Cardiac muscle cell (in vitro differentiated cells and primary cell): ENCODE results near the gene ETV5. TPM values are rescaled to one million over a fixed set of nuclear protein-coding genes. Genes with fewer than 3 reads are reported as not detected.

Experiments used
- DNase-seq, 2 donors: peaks; one replicate each; pipeline versions ENCODE4 v3.0.0 to v3.0.0-alpha.2; 2010 to 2017; ENCODE audit warnings: low read depth in 1 of 2, low spot score in 1 of 2
- H3K27ac ChIP-seq: fragments of 200-600 bp; sonication (generic); 2 replicates; pipeline ENCODE4 v1.5.1; 2016
- H3K27me3 ChIP-seq: fragments of 200-600 bp; sonication (generic); 2 replicates; pipeline ENCODE4 v1.6.0; 2016; ENCODE audit warnings: control low read depth
- H3K36me3 ChIP-seq: fragments of 200-600 bp; sonication (generic); 2 replicates; pipeline ENCODE4 v1.5.1; 2016; ENCODE audit warnings: control low read depth
- H3K4me1 ChIP-seq: fragments of 200-600 bp; sonication (generic); 2 replicates; pipeline ENCODE4 v1.8.1; 2017; ENCODE audit warnings: low read depth, mild to moderate bottlenecking, mixed run types
- H3K4me3 ChIP-seq: fragments of 200-600 bp; sonication (generic); 2 replicates; pipeline ENCODE4 v1.5.1; 2016; ENCODE audit warnings: mild to moderate bottlenecking
- H3K9me3 ChIP-seq: fragments of 200-600 bp; sonication (generic); 2 replicates; pipeline ENCODE4 v1.5.1; 2017; ENCODE audit warnings: low read depth, mild to moderate bottlenecking, control low read depth
- CTCF ChIP-seq: IDR thresholded peaks from 2 replicates; pipeline ENCODE4 v1.5.1; 2012; ENCODE audit warnings: low read depth, mild to moderate bottlenecking, low read length
- polyA plus RNA-seq: library from polyadenylated mRNA; unstranded; fragments of >200 nt; fragmentation: Nextera tagmentation; extraction: Ambion mirVana; gene quantifications from 2 replicates; pipeline ENCODE4 v1.2.1, GENCODE V29; 2016
- total RNA-seq: library from RNA; depleted of rRNA; stranded (reverse); fragments of >200 nt; gene quantifications from 2 replicates; pipeline ENCODE4 v1.2.3, GENCODE V29; 2016

Gene ETV5
- total and polyA plus RNA-seq, 2 experiments from 2014 or later = 16.3 to 29.3 TPM

- Histone ChIP-seq H3K27ac (no peak overlapping the region), H3K4me1 (peaks cover 18% of the 10 kb centered on the region), H3K36me3 (no peaks in the 10 kb centered on the region), H3K27me3 (no peaks in the 10 kb centered on the region), H3K9me3 (no peaks in the 10 kb centered on the region), H3K4me3 (no peak overlapping the region)
- TF ChIP-seq CTCF = no peak
- DNase-seq = no peak
Observed at GRCh38 chr3:186141790-186142189, 32.9 kb upstream of the ETV5 start.

- no peaks in the 10 kb centered on the region for H3K36me3 ChIP-seq
- no peak overlapping the region for H3K4me3 ChIP-seq
- no peaks in the 10 kb centered on the region for H3K9me3 ChIP-seq
- no peaks in the 10 kb centered on the region for H3K27me3 ChIP-seq
- H3K27ac ChIP-seq = no peak overlapping the region
- H3K4me1 ChIP-seq = peaks cover 18% of the 10 kb centered on the region
- DNase-seq = no peak
- TF ChIP-seq CTCF = no peak
Observed at GRCh38 chr3:186138272-186138981, 29.5 kb upstream of the ETV5 start.

GRCh38 chr3:186137051-186137685 lies 28.3 kb upstream of the ETV5 start:
- Histone ChIP-seq H3K9me3 (no peaks in the 10 kb centered on the region), H3K4me1 (peaks cover 6% of the 10 kb centered on the region), H3K27me3 (no peaks in the 10 kb centered on the region), H3K27ac (no peak overlapping the region), H3K4me3 (no peak overlapping the region), H3K36me3 (no peaks in the 10 kb centered on the region)
- TF ChIP-seq CTCF = no peak
- DNase-seq = no peak

GRCh38 chr3:186133980-186134379 lies 25.1 kb upstream of the ETV5 start:
- no peaks in the 10 kb centered on the region for H3K4me1 ChIP-seq
- no peaks in the 10 kb centered on the region for H3K36me3 ChIP-seq
- no peaks in the 10 kb centered on the region for H3K27me3 ChIP-seq
- no peak for TF ChIP-seq CTCF
- H3K27ac ChIP-seq = no peak overlapping the region
- H3K4me3 ChIP-seq = no peak overlapping the region
- no peak for DNase-seq
- no peaks in the 10 kb centered on the region for H3K9me3 ChIP-seq

GRCh38 chr3:186132487-186132886 lies 23.6 kb upstream of the ETV5 start:
- no peak for TF ChIP-seq CTCF
- no peaks in the 10 kb centered on the region for H3K27me3 ChIP-seq
- no peak for DNase-seq
- H3K36me3 ChIP-seq = no peaks in the 10 kb centered on the region
- no peak overlapping the region for H3K4me3 ChIP-seq
- no peaks in the 10 kb centered on the region for H3K4me1 ChIP-seq
- H3K9me3 ChIP-seq = no peaks in the 10 kb centered on the region
- no peak overlapping the region for H3K27ac ChIP-seq
